ENCODE results near the gene MTURN. TPM values are rescaled to one million over a fixed set of nuclear protein-coding genes. Genes with fewer than 3 reads are reported as not detected.

The MTURN gene
- total RNA-seq, 1 experiment from 2014 or later, result 2.0 TPM

DNA sequence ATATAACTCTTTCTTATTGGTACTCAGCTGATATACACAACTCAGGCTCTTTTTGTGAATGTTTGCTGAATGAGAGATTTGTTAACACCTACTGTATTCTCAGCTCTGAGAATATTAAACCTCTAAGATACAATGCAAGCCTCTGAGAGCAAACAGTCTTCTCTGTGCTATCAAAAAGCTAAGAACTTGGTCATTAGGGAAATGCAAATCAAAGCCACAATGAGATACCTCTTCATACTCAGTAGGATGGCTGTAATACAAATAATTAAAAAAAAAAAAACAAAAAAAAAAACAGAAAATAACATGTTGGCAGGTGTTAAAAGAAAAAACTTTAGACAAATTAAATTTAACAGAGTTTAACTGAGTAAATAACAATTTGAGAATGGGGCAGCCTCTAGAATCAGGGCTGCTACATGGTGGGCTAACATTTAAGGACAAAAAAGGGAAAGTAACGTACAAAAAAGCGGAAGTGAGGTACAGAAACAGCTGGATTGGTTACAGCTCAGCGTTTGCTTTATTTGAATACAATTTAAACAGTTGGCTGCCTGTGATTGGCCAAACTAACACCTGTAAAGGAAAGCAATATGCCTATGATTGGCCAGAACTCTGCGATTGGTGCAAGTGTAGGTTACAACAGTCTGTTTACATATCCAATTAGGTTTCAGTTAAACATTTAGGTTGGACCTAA lies 14.8 kb upstream of the MTURN start:
- Histone ChIP-seq H3K9me3 (no peaks in the 10 kb centered on the region), H3K36me3 (no peaks in the 10 kb centered on the region)

DNA sequence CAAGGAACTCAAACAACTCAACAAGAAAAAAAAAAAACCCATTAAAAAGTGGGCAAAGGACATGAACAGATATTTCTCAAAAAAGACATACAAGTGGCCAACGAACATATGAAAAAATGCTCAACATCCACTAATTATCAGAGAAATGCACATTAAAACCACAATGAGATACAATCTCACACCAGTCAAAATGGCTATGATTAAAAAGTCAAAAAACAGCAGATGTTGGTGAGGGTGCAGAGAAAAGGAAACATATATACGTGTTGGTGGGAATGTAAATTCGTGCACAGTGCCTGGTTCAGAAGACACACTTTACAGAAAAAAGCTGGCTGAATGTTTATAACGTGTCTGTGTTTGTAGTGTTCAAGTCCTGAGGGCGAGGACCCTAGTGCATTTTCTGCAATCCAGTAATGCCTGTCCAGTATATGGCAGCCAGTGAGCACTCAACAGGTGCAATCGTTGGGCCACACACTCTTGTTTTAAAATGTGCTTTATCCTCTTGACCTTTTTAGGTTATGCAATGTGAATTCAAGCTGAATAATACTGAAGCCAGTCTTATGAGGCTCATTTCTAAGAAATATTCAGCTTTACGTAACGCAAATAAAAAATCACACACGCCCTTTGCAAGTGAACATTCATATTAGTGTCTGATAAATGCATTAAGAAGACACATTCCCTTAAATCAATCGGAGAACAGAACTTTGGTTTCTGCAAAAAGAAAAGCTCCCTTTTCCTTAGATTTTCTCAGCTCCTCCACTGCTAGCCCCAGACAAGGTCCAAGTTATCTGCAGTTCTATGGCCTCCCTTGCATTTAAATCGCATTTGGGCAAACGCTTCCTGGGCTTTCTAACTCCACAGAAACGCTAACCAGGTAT lies 813 bp upstream of the MTURN start:
- Histone ChIP-seq H3K27me3 (no peaks in the 10 kb centered on the region), H3K9me3 (no peaks in the 10 kb centered on the region), H3K4me3 (peak overlapping the region; percentile 58), H3K36me3 (no peaks in the 10 kb centered on the region)
- DNase-seq, result no peak

More for the DNA sequence above, 14.8 kb upstream of the MTURN start:
- DNase-seq, result no peak
- Histone ChIP-seq H3K27me3 (no peaks in the 10 kb centered on the region), H3K4me3 (no peak overlapping the region)

DNA sequence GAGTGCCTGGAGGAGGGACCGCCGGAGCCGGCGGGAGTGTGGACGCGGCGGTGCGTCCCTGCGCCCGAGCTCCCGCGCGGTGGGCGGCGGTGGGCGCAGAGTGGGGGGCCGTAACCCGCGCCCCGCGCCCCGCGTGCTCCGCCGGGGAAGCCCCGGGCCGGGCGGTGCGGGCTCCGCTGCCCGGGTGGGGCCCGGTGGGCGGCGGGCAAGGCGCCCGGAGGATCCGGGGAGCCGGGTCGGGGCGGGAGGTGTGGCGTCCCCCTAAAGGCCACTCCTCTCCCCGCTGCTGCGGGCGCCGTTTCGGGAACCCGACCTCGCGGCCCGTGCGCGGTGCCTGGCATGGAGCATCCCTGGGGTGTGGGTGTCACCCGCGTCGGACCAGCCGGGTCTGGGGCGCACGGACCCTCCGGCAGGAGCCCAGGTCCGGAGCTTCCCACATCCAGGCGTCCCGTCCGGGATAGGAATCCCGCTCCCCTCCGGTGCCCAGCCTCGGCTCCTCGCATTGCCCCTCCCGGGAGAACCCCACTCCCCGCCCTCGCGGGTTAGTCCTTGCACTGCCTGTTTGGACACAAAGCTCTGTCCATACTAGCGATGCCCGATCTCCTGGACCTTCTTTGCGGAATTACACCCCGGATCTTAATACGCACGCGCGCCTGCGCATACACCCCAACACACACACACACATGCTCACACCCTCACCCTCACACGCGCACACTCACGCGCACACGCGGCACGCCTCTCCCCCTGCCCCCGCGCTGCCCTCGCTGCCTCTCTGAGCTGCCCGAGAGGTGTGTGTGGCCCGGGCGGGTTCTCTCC lies 723 bp downstream of the MTURN start:
- no peaks in the 10 kb centered on the region for H3K9me3 ChIP-seq
- H3K36me3 ChIP-seq, result no peaks in the 10 kb centered on the region
- H3K27me3 ChIP-seq, result no peaks in the 10 kb centered on the region
- peak overlapping the region; percentile 70 for H3K4me3 ChIP-seq
- DNase-seq, result peak; percentile 58

DNA sequence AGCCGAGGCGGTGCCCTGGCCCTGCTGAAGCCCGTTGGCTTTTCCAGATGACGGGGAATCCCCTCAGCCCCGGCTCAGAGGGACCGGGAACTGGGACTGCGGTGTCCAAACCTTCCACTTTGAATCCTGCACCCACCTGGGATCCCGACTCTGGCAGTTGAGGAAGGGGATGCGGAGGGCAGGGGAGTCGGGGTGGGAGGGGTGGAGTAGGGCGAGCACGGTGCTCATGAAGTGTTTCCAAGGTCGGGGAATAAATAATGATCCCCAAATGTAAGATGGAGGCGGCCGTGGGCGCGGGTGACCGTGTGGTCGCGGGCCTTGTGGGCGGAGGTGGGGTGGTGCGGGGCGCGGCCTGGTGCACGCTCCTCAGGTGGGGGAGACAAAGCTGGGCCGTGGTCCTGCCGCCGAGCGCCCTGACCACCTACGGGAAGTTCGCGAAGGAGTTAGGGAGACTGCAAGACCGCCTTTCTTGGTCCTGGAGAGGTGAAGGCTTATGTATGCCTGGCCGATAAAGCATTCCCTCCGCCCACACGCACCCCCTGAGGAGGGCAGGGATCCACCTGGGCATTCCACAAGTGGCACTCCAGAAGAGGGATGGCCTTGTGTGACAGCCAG lies 1.4 kb downstream of the MTURN start:
- H3K4me3 ChIP-seq, result peak overlapping the region; percentile 70
- no peaks in the 10 kb centered on the region for H3K36me3 ChIP-seq
- DNase-seq, result no peak
- no peaks in the 10 kb centered on the region for H3K27me3 ChIP-seq
- H3K9me3 ChIP-seq, result no peaks in the 10 kb centered on the region

DNA sequence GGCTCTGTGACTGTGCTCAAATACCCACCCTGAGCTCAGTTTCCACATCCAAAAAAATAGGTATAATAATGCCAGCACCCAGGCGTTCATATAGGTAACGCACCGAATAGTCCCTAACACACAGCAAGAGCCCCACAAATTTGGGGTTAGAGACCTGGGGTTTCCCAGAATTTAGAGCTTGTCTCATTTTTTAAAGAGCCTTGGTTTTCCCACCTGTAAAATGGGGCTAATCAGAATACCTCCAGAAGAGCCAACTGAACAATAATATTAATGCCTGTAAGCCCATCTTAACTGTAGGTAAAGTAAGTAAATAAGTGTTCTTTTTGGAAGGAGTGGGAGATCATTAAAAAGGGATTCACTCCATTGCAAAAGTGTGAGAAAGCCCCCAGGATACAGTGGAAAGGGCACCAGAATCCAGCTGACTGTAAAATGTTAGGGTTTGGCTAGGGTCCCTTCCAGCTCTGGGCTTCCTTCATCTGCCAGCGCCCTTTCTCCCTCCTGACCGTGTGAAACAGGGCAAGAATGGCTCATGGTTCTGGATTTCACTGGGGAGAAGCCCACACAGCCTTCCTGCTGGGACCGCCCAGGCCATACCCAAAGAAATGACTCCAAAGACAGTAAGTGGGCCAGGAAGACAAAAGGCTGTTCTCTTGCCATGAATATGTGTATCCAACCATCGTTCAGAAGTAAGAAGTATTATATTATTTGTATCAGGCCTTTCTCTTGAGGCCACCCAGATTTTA lies 2.1 kb downstream of the MTURN start:
- Histone ChIP-seq H3K36me3 (no peaks in the 10 kb centered on the region), H3K9me3 (no peaks in the 10 kb centered on the region), H3K27me3 (no peaks in the 10 kb centered on the region), H3K4me3 (no peak overlapping the region)
- DNase-seq, result no peak

DNA sequence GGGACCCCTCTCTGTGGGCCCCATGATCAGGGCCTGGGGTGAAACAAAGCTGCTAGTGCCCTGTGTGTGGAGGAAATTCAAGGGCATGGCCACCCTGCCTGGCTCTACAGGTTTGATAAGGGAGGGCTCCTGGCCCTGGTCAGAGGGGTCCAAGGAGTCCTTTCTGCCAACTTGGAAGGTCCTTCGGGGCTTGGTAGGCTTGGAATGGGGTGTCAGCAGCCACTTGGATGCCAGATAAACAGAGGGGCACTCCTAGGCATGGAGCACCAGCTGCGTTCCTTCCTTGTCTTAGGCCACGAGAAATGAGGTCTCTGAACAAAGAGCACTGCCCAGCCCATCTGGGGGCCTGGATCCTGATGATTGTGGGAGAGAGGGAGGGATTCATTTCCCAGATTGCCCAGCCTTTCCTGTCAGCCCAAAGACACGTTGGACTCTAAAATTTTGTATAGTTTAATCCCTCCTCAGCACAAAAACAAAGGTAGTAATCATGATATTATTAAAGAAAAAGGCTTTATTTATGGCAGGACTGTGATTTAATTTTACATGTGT lies 5.1 kb downstream of the MTURN start:
- H3K9me3 ChIP-seq, result no peaks in the 10 kb centered on the region
- H3K4me3 ChIP-seq, result no peak overlapping the region
- no peaks in the 10 kb centered on the region for H3K36me3 ChIP-seq
- no peak for DNase-seq
- no peaks in the 10 kb centered on the region for H3K27me3 ChIP-seq

DNA sequence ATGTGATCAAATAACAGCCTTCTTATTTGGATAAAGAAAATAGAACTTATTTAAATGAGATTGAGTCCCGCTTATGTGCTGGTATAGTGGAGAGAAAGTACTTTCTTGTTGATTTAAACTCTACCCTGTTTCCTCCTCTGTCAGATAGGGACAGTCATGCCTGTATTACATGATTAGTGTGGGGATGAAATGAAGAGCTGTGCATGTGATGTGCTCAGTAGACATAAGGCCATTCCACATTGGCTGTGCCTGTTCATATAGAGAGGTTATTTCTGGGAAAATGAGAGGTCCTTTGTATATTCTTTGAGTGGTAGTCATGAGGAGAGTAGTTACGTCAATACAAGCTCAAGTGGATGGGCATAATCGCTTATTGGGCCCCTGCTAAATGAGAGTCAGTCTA lies 5.7 kb downstream of the MTURN start:
- Histone ChIP-seq H3K27me3 (no peaks in the 10 kb centered on the region), H3K4me3 (no peak overlapping the region), H3K36me3 (no peaks in the 10 kb centered on the region), H3K9me3 (no peaks in the 10 kb centered on the region)
- DNase-seq, result no peak

DNA sequence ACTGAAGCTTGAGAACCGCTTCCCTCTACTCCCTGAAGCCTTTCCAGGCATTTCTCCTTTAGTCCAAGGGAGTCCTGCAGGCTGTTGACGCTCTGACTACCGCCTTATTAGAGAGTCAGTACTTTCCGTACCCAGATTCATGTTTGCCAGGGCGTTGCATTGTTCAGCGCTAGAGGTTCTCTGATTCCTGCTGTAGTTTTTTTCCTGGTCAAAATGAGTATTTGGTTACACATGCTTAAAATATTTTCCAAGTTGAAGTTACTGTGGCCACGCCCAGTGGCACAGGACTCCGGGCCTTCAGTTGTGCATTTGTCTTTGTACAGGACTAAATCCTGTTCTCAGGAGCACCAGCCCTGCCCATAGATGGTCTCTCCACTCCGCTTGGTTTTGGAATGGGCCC lies 7.9 kb downstream of the MTURN start:
- Histone ChIP-seq H3K4me3 (no peak overlapping the region), H3K27me3 (no peaks in the 10 kb centered on the region)
- DNase-seq, result peak; percentile 47

DNA sequence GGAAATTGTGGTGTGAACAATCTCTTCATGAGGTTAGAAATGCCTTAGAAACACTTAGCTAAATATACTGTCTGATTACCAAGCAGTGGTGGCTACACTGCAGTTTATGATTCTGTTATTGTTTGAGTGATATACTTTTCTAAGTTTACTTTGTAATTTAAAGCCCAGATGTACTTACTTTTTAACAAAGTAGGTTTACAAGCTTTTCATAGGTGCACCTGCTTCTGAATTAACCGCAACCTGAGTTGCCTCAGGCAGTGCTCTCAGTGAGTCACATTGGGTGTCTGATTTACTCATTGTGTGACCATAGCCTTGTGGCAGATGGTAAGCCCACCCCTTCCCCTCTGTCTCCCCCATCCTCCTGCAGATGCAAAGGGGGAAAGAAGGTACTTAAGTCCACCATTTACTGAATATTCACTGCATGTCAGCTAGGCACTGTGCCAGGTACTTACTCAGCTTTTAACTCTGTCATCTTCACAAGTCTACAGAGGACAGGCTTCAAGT lies 9.0 kb downstream of the MTURN start:
- H3K4me3 ChIP-seq, result no peak overlapping the region
- H3K27me3 ChIP-seq, result no peaks in the 10 kb centered on the region
- no peaks in the 10 kb centered on the region for H3K36me3 ChIP-seq
- H3K9me3 ChIP-seq, result no peaks in the 10 kb centered on the region
- no peak for DNase-seq

More for the DNA sequence above, 7.9 kb downstream of the MTURN start:
- Histone ChIP-seq H3K36me3 (no peaks in the 10 kb centered on the region), H3K9me3 (no peaks in the 10 kb centered on the region)

DNA sequence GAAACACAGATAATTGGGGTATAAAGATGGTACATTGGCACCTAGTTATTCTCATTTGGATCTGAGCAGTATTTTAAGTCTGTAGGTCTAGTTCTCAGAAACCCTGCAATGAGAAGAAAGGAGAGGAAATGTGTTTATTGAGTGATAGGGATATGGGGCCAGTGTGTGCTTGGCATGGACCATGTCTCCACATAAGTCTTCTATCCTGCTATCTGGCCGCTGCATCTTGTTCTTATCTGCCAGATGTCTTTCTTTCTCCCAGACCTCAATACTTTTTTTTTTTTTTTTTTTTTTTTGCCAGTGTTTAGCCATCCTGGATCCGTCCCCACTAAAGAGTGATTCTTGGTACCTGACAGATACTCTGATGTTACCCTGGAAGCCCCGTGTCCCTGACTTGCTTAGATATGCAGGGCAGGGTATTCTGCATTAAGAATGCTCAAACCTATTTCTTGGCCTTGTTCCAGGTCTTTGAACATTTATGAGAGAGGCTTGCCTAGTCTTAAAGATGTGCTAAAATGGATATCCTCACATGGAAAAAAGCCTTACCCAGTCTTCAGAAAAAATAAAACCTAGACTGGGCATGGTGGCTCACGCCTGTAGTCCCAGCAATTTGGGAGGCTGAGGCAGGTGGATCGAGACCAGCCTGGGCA lies 10.0 kb downstream of the MTURN start:
- no peak for DNase-seq
- H3K4me3 ChIP-seq, result no peak overlapping the region
- no peaks in the 10 kb centered on the region for H3K9me3 ChIP-seq
- no peaks in the 10 kb centered on the region for H3K36me3 ChIP-seq
- no peaks in the 10 kb centered on the region for H3K27me3 ChIP-seq

DNA sequence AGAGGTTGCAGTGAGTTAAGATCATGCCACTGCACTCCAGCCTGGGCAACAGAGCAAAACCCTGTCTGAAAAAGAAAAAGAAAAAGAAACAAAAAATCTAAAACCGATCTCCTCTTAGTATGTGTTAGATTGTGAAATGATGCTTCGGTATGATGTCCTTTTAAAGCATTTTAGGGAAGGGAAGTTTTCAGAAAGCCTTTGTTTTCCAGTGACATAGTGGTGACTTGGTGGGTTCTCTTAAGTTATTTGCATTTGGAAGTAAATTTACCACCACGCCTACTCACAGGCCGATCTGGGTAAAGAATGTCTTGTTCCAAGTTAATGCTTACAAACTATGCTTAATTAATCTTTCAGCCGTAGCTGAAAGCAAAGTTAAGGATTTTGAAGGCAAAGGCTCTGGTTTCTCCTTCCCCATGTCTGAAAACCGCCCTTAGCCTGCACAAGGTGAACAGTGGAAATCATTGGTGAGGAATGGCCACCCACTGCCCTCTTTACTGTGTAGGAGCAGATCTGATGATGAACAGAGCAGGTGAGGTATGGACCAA lies 10.7 kb downstream of the MTURN start:
- H3K9me3 ChIP-seq, result no peaks in the 10 kb centered on the region
- H3K36me3 ChIP-seq, result no peaks in the 10 kb centered on the region
- H3K4me3 ChIP-seq, result no peak overlapping the region
- DNase-seq, result no peak
- no peaks in the 10 kb centered on the region for H3K27me3 ChIP-seq

DNA sequence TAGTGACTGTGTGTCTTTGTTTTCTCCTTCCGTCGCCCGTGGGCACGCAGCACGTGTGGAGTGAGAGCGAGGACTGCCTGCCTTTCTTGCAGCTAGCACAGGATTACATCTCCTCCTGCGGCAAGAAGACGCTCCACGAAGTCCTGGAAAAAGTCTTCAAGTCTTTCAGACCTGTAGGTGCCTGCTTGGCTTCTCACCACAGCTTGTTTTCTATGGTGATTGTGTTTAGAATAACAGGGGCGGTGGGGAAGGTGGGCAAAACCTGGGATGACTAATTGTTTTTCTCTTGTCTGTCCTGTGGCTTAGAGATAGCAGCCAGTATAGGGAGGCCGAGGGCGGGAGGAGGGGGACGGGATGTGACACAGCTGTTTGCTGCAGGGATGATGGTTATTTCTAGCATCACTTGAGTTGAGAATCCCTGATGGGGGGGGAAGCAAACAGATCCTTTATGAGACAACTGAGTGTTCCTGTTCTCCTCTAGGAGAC lies 11.4 kb downstream of the MTURN start:
- Histone ChIP-seq H3K4me3 (no peak overlapping the region), H3K27me3 (no peaks in the 10 kb centered on the region), H3K9me3 (no peaks in the 10 kb centered on the region), H3K36me3 (no peaks in the 10 kb centered on the region)
- no peak for DNase-seq

DNA sequence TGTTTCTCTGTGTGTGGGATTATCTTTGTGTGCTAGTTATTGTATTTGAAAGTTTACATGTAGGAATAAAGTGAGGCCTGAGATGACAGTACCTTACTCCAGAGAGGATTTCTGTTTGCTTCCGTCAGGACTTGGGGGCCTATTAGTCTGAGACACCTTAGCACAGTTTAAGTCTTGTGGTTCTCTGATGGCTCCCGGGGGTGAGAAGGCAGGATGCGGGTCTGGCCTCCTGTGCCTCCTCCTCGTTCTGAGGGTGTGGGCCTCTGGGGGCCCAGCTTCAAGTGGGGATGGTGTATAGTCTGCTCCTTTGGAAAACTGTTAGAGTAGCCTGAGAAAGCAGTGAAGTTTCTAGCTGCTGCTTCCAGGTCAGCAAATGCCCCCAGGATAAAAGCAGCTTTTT lies 12.4 kb downstream of the MTURN start:
- H3K27me3 ChIP-seq, result no peaks in the 10 kb centered on the region
- no peak for DNase-seq

DNA sequence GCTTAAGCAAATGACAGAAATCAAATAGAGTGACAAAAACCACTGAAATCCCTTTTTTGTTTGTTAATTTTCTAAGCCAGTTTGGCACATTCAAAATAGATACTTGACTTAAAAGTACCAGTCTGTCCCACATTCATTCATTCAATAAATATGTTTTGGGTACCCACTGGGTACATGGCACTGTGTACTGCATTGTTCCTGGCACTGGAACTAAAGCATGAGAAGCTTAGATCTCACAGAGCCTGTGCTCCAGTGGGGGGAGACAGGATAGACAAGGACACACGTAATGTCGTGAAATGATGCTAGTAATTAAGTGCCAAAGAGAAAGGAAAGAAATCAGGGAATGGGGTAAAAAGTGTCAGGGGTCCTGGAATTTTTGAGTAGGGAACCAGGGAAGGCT lies 13.0 kb downstream of the MTURN start:
- H3K36me3 ChIP-seq, result no peaks in the 10 kb centered on the region
- no peaks in the 10 kb centered on the region for H3K27me3 ChIP-seq
- no peak overlapping the region for H3K4me3 ChIP-seq
- H3K9me3 ChIP-seq, result no peaks in the 10 kb centered on the region
- no peak for DNase-seq

More for the DNA sequence above, 12.4 kb downstream of the MTURN start:
- Histone ChIP-seq H3K36me3 (no peaks in the 10 kb centered on the region), H3K9me3 (no peaks in the 10 kb centered on the region), H3K4me3 (no peak overlapping the region)

DNA sequence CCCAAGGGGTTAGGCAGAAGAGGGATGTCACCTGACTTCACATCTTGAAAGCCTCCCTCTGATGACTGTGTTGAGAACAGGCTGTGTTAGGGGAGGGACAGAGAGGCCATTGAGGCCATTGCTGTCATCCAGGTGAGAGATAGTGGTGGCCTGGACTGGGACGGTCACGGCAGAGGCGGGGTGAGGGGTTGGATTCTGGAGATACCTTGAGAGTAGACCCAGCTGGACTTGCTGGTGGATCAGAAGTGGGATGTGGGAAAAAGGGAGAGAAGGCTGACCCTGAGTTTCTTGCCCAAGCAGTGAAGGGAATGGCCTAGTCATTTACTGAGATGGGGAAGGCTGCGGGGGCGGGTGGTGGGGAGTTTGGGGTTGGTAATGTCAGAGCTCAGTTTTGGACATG lies 13.6 kb downstream of the MTURN start:
- no peaks in the 10 kb centered on the region for H3K27me3 ChIP-seq
- no peak for DNase-seq
- H3K9me3 ChIP-seq, result no peaks in the 10 kb centered on the region
- no peaks in the 10 kb centered on the region for H3K36me3 ChIP-seq
- no peak overlapping the region for H3K4me3 ChIP-seq

Data from MG63 (cell line).